SK-N-SH (cell line): Measurements from ENCODE around the gene GAN. TPM values are rescaled to one million over a fixed set of nuclear protein-coding genes. Genes with fewer than 3 reads are reported as not detected.

Source experiments
- CTCF ChIA-PET: fragments of 300-600, 350-600 bp; formaldehyde crosslinking; extraction: SDS; loops from one replicate; lab custom pipeline; 2021; lab: Yijun Ruan, JAX
- POLR2A ChIA-PET: fragments of 350-600 bp; sonication (Branson Sonifier 250); formaldehyde crosslinking; extraction: SDS; loops from one replicate; lab custom pipeline; 2020; ENCODE audit warnings: antibody characterized with exemption, inconsistent platforms; lab: Yijun Ruan, JAX
- DNase-seq: peaks from one replicate; pipeline ENCODE4 v3.0.0; 2012
- H2AFZ ChIP-seq: fragments of 200-600 bp; sonication (generic); 2 replicates; pipeline ENCODE4 v1.8.1; 2016; ENCODE audit warnings: antibody characterized with exemption, mild to moderate bottlenecking, low read depth
- H3F3A ChIP-seq: fragments of 200-600 bp; sonication (generic); replicated peaks from 2 replicates; pipeline ENCODE3; 2016; ENCODE audit warnings: antibody characterized with exemption, mild to moderate bottlenecking; ENCODE audit not compliant: insufficient read depth
- H3K27ac ChIP-seq, 2 experiments: fragments of 200-500 bp in 1 of 2; fragments of 200-600 bp in 1 of 2; sonication (Bioruptor generic) in 1 of 2; sonication (generic), shearing (Covaris generic) in 1 of 2; 2 replicates each; pipeline versions ENCODE4 v1.5.1 to v1.6.1; 2014 to 2016; ENCODE audit warnings: low read depth in 2 of 2, inconsistent platforms in 1 of 2, low read length in 1 of 2, mild to moderate bottlenecking in 1 of 2, mixed read lengths in 1 of 2
- H3K27me3 ChIP-seq: fragments of 200-600 bp; sonication (generic), shearing (Covaris generic); 2 replicates; pipeline ENCODE4 v1.6.1; 2016; ENCODE audit warnings: mixed run types; ENCODE audit not compliant: insufficient read depth
- H3K36me3 ChIP-seq, 2 experiments: fragments of 200-500 bp in 1 of 2; fragments of 200-600 bp in 1 of 2; sonication (Bioruptor generic) in 1 of 2; sonication (generic) in 1 of 2; replicated peaks in 1 of 2; 2 replicates each; pipeline versions ENCODE3 to v1.5.1; 2014 to 2016; ENCODE audit warnings: low read length in 1 of 2, mild to moderate bottlenecking in 1 of 2; ENCODE audit not compliant: insufficient read depth in 2 of 2, control insufficient read depth in 1 of 2
- H3K4me1 ChIP-seq, 2 experiments: fragments of 200-500 bp in 1 of 2; fragments of 200-600 bp in 1 of 2; sonication (Bioruptor generic) in 1 of 2; sonication (generic), shearing (Covaris generic) in 1 of 2; 2 replicates each; pipeline versions ENCODE4 v1.5.1 to v1.6.1; 2014 to 2016; ENCODE audit warnings: low read depth in 1 of 2, low read length in 1 of 2, mixed run types in 1 of 2; ENCODE audit not compliant: insufficient read depth in 2 of 2, control insufficient read depth in 1 of 2
- H3K4me2 ChIP-seq: fragments of 200-600 bp; sonication (generic), shearing (Covaris generic); 2 replicates; pipeline ENCODE4 v1.6.1; 2017; ENCODE audit warnings: mixed run types
- H3K4me3 ChIP-seq, 2 experiments: fragments of 200-500 bp in 1 of 2; fragments of 200-600 bp in 1 of 2; sonication (Bioruptor generic) in 1 of 2; sonication (generic), shearing (Covaris generic) in 1 of 2; 2 replicates each; pipeline versions ENCODE4 v1.5.1 to v1.8.1; 2014 to 2016; ENCODE audit warnings: low read depth in 2 of 2, inconsistent platforms in 1 of 2, low read length in 1 of 2, mild to moderate bottlenecking in 1 of 2, mixed read lengths in 1 of 2, moderate library complexity in 1 of 2
- H3K79me2 ChIP-seq: fragments of 200-600 bp; sonication (generic); 2 replicates; pipeline ENCODE4 v1.8.1; 2017; ENCODE audit warnings: mild to moderate bottlenecking; ENCODE audit not compliant: insufficient read depth
- H3K9ac ChIP-seq: fragments of 200-600 bp; sonication (generic); 2 replicates; pipeline ENCODE4 v1.6.1; 2017; ENCODE audit warnings: mixed run types
- H3K9me2 ChIP-seq: fragments of 200-600 bp; sonication (generic); 2 replicates; pipeline ENCODE4 v1.6.1; 2017; ENCODE audit warnings: mixed run types
- H3K9me3 ChIP-seq: fragments of 200-600 bp; sonication (generic); 2 replicates; pipeline ENCODE4 v1.6.1; 2017; ENCODE audit warnings: mixed run types, mild to moderate bottlenecking, moderate library complexity
- H4K20me1 ChIP-seq: fragments of 200-600 bp; sonication (generic); 2 replicates; pipeline ENCODE4 v1.6.1; 2017; ENCODE audit warnings: mild to moderate bottlenecking, mixed run types; ENCODE audit not compliant: insufficient read depth
- EP300 ChIP-seq, 2 experiments: IDR thresholded peaks; 2 replicates each; pipeline versions ENCODE4 v1.4.0 to v1.6.1; 2012; ENCODE audit warnings: borderline replicate concordance in 1 of 2, low read depth in 1 of 2, low read length in 1 of 2
- FOSL2 ChIP-seq: IDR thresholded peaks from 2 replicates; pipeline ENCODE4 v1.4.0; 2012; ENCODE audit warnings: low read depth, mild to moderate bottlenecking, moderate library complexity, borderline replicate concordance
- FOXJ3 ChIP-seq: sonication (generic); formaldehyde crosslinking; IDR thresholded peaks from 2 replicates; pipeline ENCODE4 v1.5.1; 2020; ENCODE audit warnings: mild to moderate bottlenecking, missing genetic modification reagents
- GABPA ChIP-seq: IDR thresholded peaks from 2 replicates; pipeline ENCODE4 v1.4.0; 2012; ENCODE audit warnings: low read depth, mild to moderate bottlenecking
- GATA2 ChIP-seq: sonication (generic); formaldehyde crosslinking; IDR thresholded peaks from 2 replicates; pipeline ENCODE4 v1.5.0; 2020; ENCODE audit warnings: mild to moderate bottlenecking, missing genetic modification reagents
- MEF2A ChIP-seq: IDR thresholded peaks from 2 replicates; pipeline ENCODE4 v1.4.0; 2012; ENCODE audit warnings: low read depth, borderline replicate concordance
- MXI1 ChIP-seq: IDR thresholded peaks from 2 replicates; pipeline ENCODE4 v1.6.1; 2012; ENCODE audit warnings: mild to moderate bottlenecking, low read depth, low read length, improper control_type of control experiment
- NFIC ChIP-seq: IDR thresholded peaks from 2 replicates; pipeline ENCODE4 v1.4.0; 2012; ENCODE audit warnings: borderline replicate concordance
- POLR2AphosphoS5 ChIP-seq: IDR thresholded peaks from 2 replicates; pipeline ENCODE4 v1.6.1; 2012; ENCODE audit warnings: low read depth, low read length
- RXRA ChIP-seq: IDR thresholded peaks from 2 replicates; pipeline ENCODE4 v1.4.0; 2012; ENCODE audit warnings: low read depth, mild to moderate bottlenecking, borderline replicate concordance
- SIN3A ChIP-seq: IDR thresholded peaks from 2 replicates; pipeline ENCODE4 v1.6.1; 2012; ENCODE audit warnings: low read depth, mild to moderate bottlenecking, low read length, moderate library complexity, borderline replicate concordance
- TAF1 ChIP-seq: IDR thresholded peaks from 2 replicates; pipeline ENCODE4 v1.6.1; 2012; ENCODE audit warnings: low read depth, mild to moderate bottlenecking, low read length, moderate library complexity, borderline replicate concordance
- YY1 ChIP-seq: IDR thresholded peaks from 2 replicates; pipeline ENCODE4 v1.4.0; 2012; ENCODE audit warnings: low read depth, mild to moderate bottlenecking
- WGBS: methylation state at CpG from one replicate; pipeline ENCODE4 v1.1.6; 2017; ENCODE audit warnings: low lambda C conversion rate; 5-methylcytosine and 5-hydroxymethylcytosine counted together
- polyA plus RNA-seq, 3 experiments: library from polyadenylated mRNA; depleted of rRNA; stranded (reverse); fragments of >200 nt; gene quantifications; 2 replicates each; pipeline ENCODE4 v1.2.3, GENCODE V29; 2012
- TF ChIP-seq, protein P1 (sequence below): IDR thresholded peaks from 2 replicates; pipeline ENCODE4 v1.4.0; 2012; ENCODE audit warnings: low read depth
- TF ChIP-seq, protein P2 (sequence below): fragments of 150-350 bp; IDR thresholded peaks from 2 replicates; pipeline ENCODE4 v1.6.1; 2017; ENCODE audit warnings: antibody characterized with exemption, low read length, low read depth, borderline replicate concordance

GAN gene
- polyA plus RNA-seq, 1 of the 3 experiments (the other 2 are of a cell fraction): 0.79 TPM

DNA sequence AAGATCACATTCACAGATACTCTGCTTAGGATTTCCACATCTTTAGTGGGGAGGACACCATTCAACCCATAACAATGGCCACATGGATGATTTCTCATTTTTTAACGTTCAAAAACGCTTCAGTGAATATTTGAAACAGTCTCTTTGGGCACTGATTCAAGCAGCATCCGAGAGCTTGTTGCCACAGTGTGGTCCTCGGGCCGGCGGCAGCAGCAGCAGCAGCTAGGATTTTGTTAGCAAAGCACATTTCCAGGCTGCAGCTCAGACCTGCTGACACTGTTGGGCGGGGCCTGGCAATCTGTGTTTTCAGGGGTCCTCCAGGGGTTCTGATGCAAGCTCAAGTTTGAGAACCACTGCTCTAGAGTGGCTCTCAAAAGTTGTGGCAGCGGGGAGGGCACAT is 102.0 kb downstream of the GAN start:
- ChIA-PET POLR2A (no interaction called here), CTCF (interaction anchor here (1.1 to 1.7 kb wide), 2 partner anchors 12 to 13 kb away, joined by 3 to 7 read pairs; no protein-coding TSS in a partner anchor)
- Histone ChIP-seq H3K36me3 (no peaks in the 10 kb centered on the region), H3F3A (no peaks in the 10 kb centered on the region), H3K79me2 (no peaks in the 10 kb centered on the region), H3K27me3 (no peaks in the 10 kb centered on the region), H3K4me2 (no peak overlapping the region), H3K4me3 (no peak overlapping the region), H3K9me3 (no peaks in the 10 kb centered on the region), H3K9me2 (no peaks in the 10 kb centered on the region), H3K27ac (no peak overlapping the region), H3K4me1 (no peaks in the 10 kb centered on the region), H2AFZ (no peak overlapping the region), H3K9ac (no peak overlapping the region), H4K20me1 (no peaks in the 10 kb centered on the region)
- no peak for DNase-seq
- TF ChIP-seq MEF2A: no peak
- TF ChIP-seq YY1: no peak
- 91% methylated on average over 8 of the region's 8 CpGs for WGBS

DNA sequence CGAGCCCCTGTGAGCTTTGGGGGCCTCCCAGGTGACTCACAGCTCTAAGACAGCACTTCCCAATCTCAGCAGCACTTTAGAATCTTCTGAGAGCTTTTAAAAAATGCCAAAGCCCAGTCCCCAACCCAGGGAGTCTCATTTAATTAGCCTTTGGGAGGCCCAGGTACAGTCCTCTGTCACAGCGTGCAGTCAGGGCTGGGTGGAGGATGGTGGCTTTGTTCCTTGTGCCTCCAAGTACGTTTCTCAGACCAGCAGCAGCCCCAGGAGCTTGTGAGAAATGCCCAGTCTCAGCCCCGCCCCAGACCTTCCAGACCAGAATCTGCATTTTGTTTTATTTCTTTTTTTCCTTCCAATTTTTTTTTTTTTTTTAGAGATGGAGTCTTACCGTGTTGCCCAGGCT is 102.4 kb downstream of the GAN start:
- CTCF ChIA-PET: interaction anchor here (1.1 to 1.7 kb wide), 2 partner anchors 12 to 13 kb away, joined by 3 to 7 read pairs; no protein-coding TSS in a partner anchor
- H3K27ac ChIP-seq: no peak overlapping the region
- no peaks in the 10 kb centered on the region for H4K20me1 ChIP-seq
- no peak for DNase-seq
- POLR2A ChIA-PET: interaction anchor here (1.0 kb wide), 1 partner anchor 340 kb away, joined by 3 read pairs; the partner anchor contains the start of gene C16orf46
- no peaks in the 10 kb centered on the region for H3F3A ChIP-seq
- H3K79me2 ChIP-seq: no peaks in the 10 kb centered on the region
- H3K9me2 ChIP-seq: no peaks in the 10 kb centered on the region
- H3K4me3 ChIP-seq: no peak overlapping the region
- H3K36me3 ChIP-seq: no peaks in the 10 kb centered on the region
- no peak overlapping the region for H2AFZ ChIP-seq
- WGBS: 82% methylated on average over 5 of the region's 5 CpGs
- H3K9me3 ChIP-seq: no peaks in the 10 kb centered on the region
- H3K9ac ChIP-seq: no peak overlapping the region
- TF ChIP-seq SIN3A (no peak), TAF1 (no peak), NFIC (no peak), EP300 (IDR thresholded peaks at IDR 0.05; ENCODE audit: borderline replicate concordance in 1 of 2, low read depth in 1 of 2, low read length in 1 of 2) (no peak), GABPA (no peak), RXRA (no peak), YY1 (no peak), MXI1 (no peak), FOXJ3 (no peak), POLR2AphosphoS5 (no peak), FOSL2 (no peak), GATA2 (no peak), MEF2A (no peak)
- TF ChIP-seq, protein P1, sequence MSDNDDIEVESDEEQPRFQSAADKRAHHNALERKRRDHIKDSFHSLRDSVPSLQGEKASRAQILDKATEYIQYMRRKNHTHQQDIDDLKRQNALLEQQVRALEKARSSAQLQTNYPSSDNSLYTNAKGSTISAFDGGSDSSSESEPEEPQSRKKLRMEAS: no peak
- TF ChIP-seq, protein P2, sequence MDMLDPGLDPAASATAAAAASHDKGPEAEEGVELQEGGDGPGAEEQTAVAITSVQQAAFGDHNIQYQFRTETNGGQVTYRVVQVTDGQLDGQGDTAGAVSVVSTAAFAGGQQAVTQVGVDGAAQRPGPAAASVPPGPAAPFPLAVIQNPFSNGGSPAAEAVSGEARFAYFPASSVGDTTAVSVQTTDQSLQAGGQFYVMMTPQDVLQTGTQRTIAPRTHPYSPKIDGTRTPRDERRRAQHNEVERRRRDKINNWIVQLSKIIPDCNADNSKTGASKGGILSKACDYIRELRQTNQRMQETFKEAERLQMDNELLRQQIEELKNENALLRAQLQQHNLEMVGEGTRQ: no peak
- no peak overlapping the region for H3K4me2 ChIP-seq
- H3K27me3 ChIP-seq: no peaks in the 10 kb centered on the region
- no peaks in the 10 kb centered on the region for H3K4me1 ChIP-seq
